ENCODE results near the gene MNS1.

- TF ChIP-seq SIN3A (IDR thresholded peaks at IDR 0.05; ENCODE audit: borderline replicate concordance, insufficient read depth, low read length): no peak
- no peak for TF ChIP-seq POLR2AphosphoS5 (IDR thresholded peaks at IDR 0.05; ENCODE audit: low read depth, low read length)
- TF ChIP-seq FOXP2 (optimal IDR thresholded peaks at IDR 0.05; ENCODE audit: borderline replicate concordance, extremely low read depth, extremely low read length, insufficient read depth): no peak
- no peak for TF ChIP-seq TAF1 (IDR thresholded peaks at IDR 0.05; ENCODE audit: borderline replicate concordance, insufficient read depth, low read length)
- TF ChIP-seq REST (IDR thresholded peaks at IDR 0.05; ENCODE audit: insufficient read depth in 1 of 2, low read depth in 2 of 2, low read length in 2 of 2): no peak
These were observed 7.3 kb upstream of the MNS1 start for GRCh38 chr15:56472278-56472677.

Data from PFSK-1 (cell line).